ENCODE data around the gene CYSRT1. TPM values are rescaled to one million over a fixed set of nuclear protein-coding genes. Genes with fewer than 3 reads are reported as not detected.

The CYSRT1 gene
- total RNA-seq, 1 experiment from 2014 or later = 1.7 TPM

- Histone ChIP-seq H3K9me3 (no peaks in the 10 kb centered on the region), H3K27me3 (replicated peaks; ENCODE audit: control insufficient read depth, insufficient read depth, low read length) (no peaks in the 10 kb centered on the region), H3K4me1 (peaks cover 23% of the 10 kb centered on the region), H3K36me3 (ENCODE audit: control insufficient read depth, insufficient read depth, low read length) (peaks cover 2% of the 10 kb centered on the region), H3K4me3 (ENCODE audit: low read depth, low read length) (peak overlapping the region; percentile 97)
- no peak for TF ChIP-seq CTCF (IDR thresholded peaks at IDR 0.05; ENCODE audit: insufficient read depth in 1 of 2, low read depth in 1 of 2, low read length in 1 of 2, severe bottlenecking in 1 of 2, unreplicated experiment in 1 of 2)
- intact Hi-C loops (cut with micrococcal nuclease; ENCODE audit: unreplicated experiment) = no loop called here
- Mint-ChIP-seq H3K9me3 (ENCODE audit: unreplicated experiment) (no peaks in the 10 kb centered on the region), H3K27ac (ENCODE audit: unreplicated experiment) (peak overlapping the region; percentile 92), H3K4me1 (ENCODE audit: low read depth, unreplicated experiment) (peaks cover 7% of the 10 kb centered on the region), H3K27me3 (ENCODE audit: insufficient read depth, unreplicated experiment) (no peaks in the 10 kb centered on the region), H3K36me3 (ENCODE audit: insufficient read depth, unreplicated experiment) (peaks cover 45% of the 10 kb centered on the region), H3K4me3 (ENCODE audit: unreplicated experiment) (peak overlapping the region; percentile 93)
- ChIA-PET POLR2A (interaction anchor here (0.9 to 4.4 kb wide), 5 partner anchors 12 to 169 kb away, joined by 3 to 39 read pairs (median 7); partner anchors contain the start of genes EXD3, NOXA1 and TUBB4B), CTCF (interaction anchor here (0.7 to 3.3 kb wide), 7 partner anchors 8 to 169 kb away, joined by 3 to 24 read pairs (median 5); partner anchors contain the start of genes EXD3, NOXA1, RNF224 and TUBB4B)
- no TSS peak for BruUV-seq (replicated peaks)
- peak; percentile 50 to 70 for DNase-seq
Observed at GRCh38 chr9:137253717-137254623, 29.0 kb downstream of the CYSRT1 start.

- H3K36me3 ChIP-seq (ENCODE audit: control insufficient read depth, insufficient read depth, low read length) = peaks cover 2% of the 10 kb centered on the region
- H3K27me3 ChIP-seq (replicated peaks; ENCODE audit: control insufficient read depth, insufficient read depth, low read length) = no peaks in the 10 kb centered on the region
- Mint-ChIP-seq H3K4me1 (ENCODE audit: low read depth, unreplicated experiment) (peaks cover 7% of the 10 kb centered on the region), H3K36me3 (ENCODE audit: insufficient read depth, unreplicated experiment) (peaks cover 50% of the 10 kb centered on the region), H3K27ac (ENCODE audit: unreplicated experiment) (peak within 1 kb of the TSS; percentile 92), H3K4me3 (ENCODE audit: unreplicated experiment) (peak within 1 kb of the TSS; percentile 93), H3K9me3 (ENCODE audit: unreplicated experiment) (no peaks in the 10 kb centered on the region), H3K27me3 (ENCODE audit: insufficient read depth, unreplicated experiment) (no peaks in the 10 kb centered on the region)
- peak within 1 kb of the TSS; percentile 97 for H3K4me3 ChIP-seq (ENCODE audit: low read depth, low read length)
- H3K9me3 ChIP-seq = no peaks in the 10 kb centered on the region
- TSS peak; percentile 55 for BruUV-seq (replicated peaks)
- H3K4me1 ChIP-seq = peaks cover 23% of the 10 kb centered on the region
- intact Hi-C loops (cut with micrococcal nuclease; ENCODE audit: unreplicated experiment) = loop anchor here (1.0 kb wide), 1 partner anchor 14 kb away; the partner anchor contains the start of gene TUBB4B
- peak; percentile 91 to 98 for DNase-seq
- no peak for TF ChIP-seq CTCF (IDR thresholded peaks at IDR 0.05; ENCODE audit: insufficient read depth in 1 of 2, low read depth in 1 of 2, low read length in 1 of 2, severe bottlenecking in 1 of 2, unreplicated experiment in 1 of 2)
- ChIA-PET POLR2A (interaction anchor here (0.9 to 4.4 kb wide), 5 partner anchors 13 to 168 kb away, joined by 3 to 39 read pairs (median 7); partner anchors contain the start of genes EXD3, NOXA1 and TUBB4B), CTCF (interaction anchor here (0.7 to 3.3 kb wide), 6 partner anchors 8 to 168 kb away, joined by 3 to 24 read pairs (median 5); partner anchors contain the start of genes EXD3, NOXA1, RNF224 and TUBB4B)
Observed at GRCh38 chr9:137254624-137255447, 29.9 kb downstream of the CYSRT1 start, which contains the start of gene NELFB. NELFB (plus strand) TSS chr9:137255327.
